Activated CD8-positive, alpha-beta memory T cell treated with anti-CD3 and anti-CD28 coated beads, Interleukin-2, amount 50 U/mL, for 1 hour (primary cell): ENCODE data around the gene RAB5B.
A peak's percentile ranks its signal among the peaks of the same experiment; 100 is the strongest.
"Not testable (repeated sequence)": the region's sequence is repeated elsewhere in the genome, so short reads cannot be mapped to it uniquely, and the experiment has no call there.

Experiments used
- DNase-seq: peaks from one replicate; pipeline ENCODE4 v3.0.0-alpha.2; 2020; ENCODE audit errors: extremely low read depth

The RAB5B gene

GRCh38 chr12:55942055-55942454 is 31.8 kb upstream of the RAB5B start:
- DNase-seq, result no peak

GRCh38 chr12:55942577-55943136 is 31.2 kb upstream of the RAB5B start:
- no peak for DNase-seq

GRCh38 chr12:55946553-55946952 is 27.3 kb upstream of the RAB5B start:
- no peak for DNase-seq

GRCh38 chr12:55955344-55955743 is 18.5 kb upstream of the RAB5B start:
- no peak for DNase-seq

- DNase-seq, result no peak
Observed at GRCh38 chr12:55955800-55956508, 17.9 kb upstream of the RAB5B start.

GRCh38 chr12:55957106-55957859 is 16.6 kb upstream of the RAB5B start:
- DNase-seq, result no peak

GRCh38 chr12:55963760-55964159 is 10.1 kb upstream of the RAB5B start:
- DNase-seq, result no peak

- DNase-seq, result no peak
Observed at GRCh38 chr12:55965240-55965639, 8.6 kb upstream of the RAB5B start.

- DNase-seq, result no peak
Observed at GRCh38 chr12:55965941-55966407, 7.9 kb upstream of the RAB5B start, which contains the start of gene PMEL. TSS of gene PMEL (minus strand) at chr12:55966042. CDS start at chr12:55966011, 31 bp downstream.

GRCh38 chr12:55966408-55967281 is 7.2 kb upstream of the RAB5B start, which contains the start of gene CDK2:
TSS of gene CDK2 (plus strand) at chr12:55966830. CDS start at chr12:55967009, 179 bp downstream.
- DNase-seq, result peak; percentile 74

GRCh38 chr12:55969356-55969755 is 4.5 kb upstream of the RAB5B start:
- no peak for DNase-seq

- DNase-seq, result no peak
Observed at GRCh38 chr12:55970775-55971174, 3.1 kb upstream of the RAB5B start.

- no peak for DNase-seq
Observed at GRCh38 chr12:55972042-55972441, 1.8 kb upstream of the RAB5B start.

- no peak for DNase-seq
Observed at GRCh38 chr12:55972456-55972855, 1.4 kb upstream of the RAB5B start.

- DNase-seq, result no peak
Observed at GRCh38 chr12:55972911-55973598, 823 bp upstream of the RAB5B start.

- DNase-seq, result no peak
Observed at GRCh38 chr12:55974308-55974730, 441 bp downstream of the RAB5B start.

- no peak for DNase-seq
Observed at GRCh38 chr12:55978393-55978792, 4.5 kb downstream of the RAB5B start.

- no peak for DNase-seq
Observed at GRCh38 chr12:55979069-55979468, 5.2 kb downstream of the RAB5B start.

GRCh38 chr12:55981882-55982281 is 8.0 kb downstream of the RAB5B start:
- DNase-seq, result not testable (repeated sequence)

- DNase-seq, result no peak
Observed at GRCh38 chr12:55982319-55982936, 8.6 kb downstream of the RAB5B start.
